NOMO-1 treated with dmso at 0.1 percent for 144 hours (cell line): Measurements from ENCODE around the gene PRKCA.
A peak's percentile ranks its signal among the peaks of the same experiment; 100 is the strongest.
"Not testable (repeated sequence)": the region's sequence is repeated elsewhere in the genome, so short reads cannot be mapped to it uniquely, and the experiment has no call there.

ENCODE experiments used
- DNase-seq: peaks from one replicate; lab custom pipeline; 2025; ENCODE audit not compliant: unreplicated experiment; lab: John Stamatoyannopoulos, UW

The PRKCA gene

GRCh38 chr17:66322764-66323163 lies 20.4 kb downstream of the PRKCA start:
- DNase-seq, result no peak

GRCh38 chr17:66324381-66325004 lies 22.1 kb downstream of the PRKCA start:
- DNase-seq, result not testable (repeated sequence)

- no peak for DNase-seq
These were observed 24.1 kb downstream of the PRKCA start for GRCh38 chr17:66326476-66327047.

- DNase-seq, result no peak
These were observed 28.2 kb downstream of the PRKCA start for GRCh38 chr17:66330646-66331037.

GRCh38 chr17:66331038-66331816 lies 28.8 kb downstream of the PRKCA start:
- DNase-seq, result peak; percentile 19

GRCh38 chr17:66335797-66336196 lies 33.4 kb downstream of the PRKCA start:
- DNase-seq, result no peak

- no peak for DNase-seq
These were observed 34.9 kb downstream of the PRKCA start for GRCh38 chr17:66337268-66337667.

- DNase-seq, result no peak
These were observed 35.6 kb downstream of the PRKCA start for GRCh38 chr17:66337866-66338485.

- no peak for DNase-seq
These were observed 36.5 kb downstream of the PRKCA start for GRCh38 chr17:66338937-66339336.

GRCh38 chr17:66339561-66339960 lies 37.1 kb downstream of the PRKCA start:
- no peak for DNase-seq

GRCh38 chr17:66340720-66341119 lies 38.3 kb downstream of the PRKCA start:
- DNase-seq, result no peak

GRCh38 chr17:66341462-66341861 lies 39.0 kb downstream of the PRKCA start:
- no peak for DNase-seq

GRCh38 chr17:66342263-66342662 lies 39.9 kb downstream of the PRKCA start:
- not testable (repeated sequence) for DNase-seq

GRCh38 chr17:66343531-66344078 lies 41.2 kb downstream of the PRKCA start:
- DNase-seq, result no peak

GRCh38 chr17:66344473-66344872 lies 42.1 kb downstream of the PRKCA start:
- no peak for DNase-seq

GRCh38 chr17:66345264-66345663 lies 42.9 kb downstream of the PRKCA start:
- DNase-seq, result no peak

GRCh38 chr17:66345949-66346638 lies 43.7 kb downstream of the PRKCA start:
- DNase-seq, result not testable (repeated sequence)

- DNase-seq, result no peak
These were observed 45.5 kb downstream of the PRKCA start for GRCh38 chr17:66347661-66348514.

- DNase-seq, result no peak
These were observed 46.3 kb downstream of the PRKCA start for GRCh38 chr17:66348584-66349165.
